Measurements from ENCODE around the gene DLG1.

GRCh38 chr3:197025736-197026480 is 272.5 kb downstream of the DLG1 start:
- TF ChIP-seq POLR2A (IDR thresholded peaks at IDR 0.05; ENCODE audit: low read length) (no peak), GATA1 (IDR thresholded peaks at IDR 0.05; ENCODE audit: low read depth, low read length) (no peak)
